ENCODE results near the gene PI3.

DNA sequence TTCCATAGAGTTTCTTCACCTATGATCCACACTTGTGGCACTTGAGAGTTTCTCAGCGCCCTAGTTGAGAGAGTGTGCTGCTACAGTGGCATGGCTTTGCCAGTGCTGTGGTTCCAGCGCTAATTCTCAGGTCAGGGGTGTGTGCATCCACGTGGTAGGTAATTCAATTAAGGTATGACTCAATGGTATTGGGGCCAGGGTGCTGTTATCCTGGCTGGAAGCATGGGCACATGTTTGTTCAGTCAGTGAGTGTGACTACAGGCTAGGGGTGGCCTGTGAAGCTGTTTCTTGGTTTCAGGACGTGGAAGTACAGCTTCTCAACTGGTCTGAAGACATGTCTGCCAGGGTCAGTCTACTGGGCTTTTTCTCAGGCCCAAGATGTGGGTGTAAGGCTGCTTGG lies 43.4 kb downstream of the PI3 start:
- TF ChIP-seq ZNF274 (IDR thresholded peaks at IDR 0.05; ENCODE audit: low read depth, low read length) (no peak), YY1 (IDR thresholded peaks at IDR 0.05; ENCODE audit: insufficient read depth, insufficient read length) (no peak)

Data from NT2/D1 (cell line).